HG03558 (cell line): ENCODE results near the gene CDH4.

Experiments
- ATAC-seq: cut with Tn5 transposase; IDR thresholded peaks from one replicate; pipeline ENCODE4 v1.9.1; 2021; ENCODE audit warnings: moderate number of reproducible peaks; ENCODE audit not compliant: unreplicated experiment; ENCODE audit errors: extremely low read depth

The CDH4 gene

DNA sequence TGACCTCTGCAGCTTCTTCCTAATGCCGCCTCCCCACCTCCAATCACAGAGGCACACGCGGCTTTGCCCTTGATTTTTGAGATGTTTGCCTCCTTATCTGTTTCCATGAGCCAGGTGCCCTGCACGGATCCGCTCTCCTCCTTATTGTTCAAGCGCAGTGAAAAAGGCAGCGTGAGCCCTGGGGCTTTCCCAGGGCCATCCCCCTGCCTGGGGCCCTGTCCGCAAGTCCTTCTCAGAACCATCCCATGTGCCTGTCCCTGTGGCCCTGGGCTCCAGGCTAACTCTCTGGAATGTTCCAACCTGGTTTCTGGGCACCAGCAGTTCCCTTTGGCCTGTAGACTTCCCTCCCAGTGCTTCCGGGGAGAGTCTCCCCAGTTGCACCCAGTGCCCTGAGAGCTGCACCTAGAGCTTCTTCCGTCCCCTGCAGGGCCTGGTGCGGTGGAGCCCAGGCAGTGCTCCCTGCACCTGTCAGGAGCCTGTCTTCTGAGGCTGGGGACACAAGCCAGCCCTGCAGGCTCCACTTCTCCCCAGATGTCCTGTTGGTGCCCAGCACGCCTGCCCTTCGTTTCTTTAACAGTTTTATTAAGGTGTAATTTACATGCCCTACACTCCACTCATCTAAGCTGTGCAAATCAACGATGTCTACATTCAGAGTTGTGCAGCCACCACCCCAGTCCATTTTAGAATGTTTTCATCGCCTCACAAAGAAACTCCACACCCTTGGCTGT, 330.3 kb downstream of the CDH4 start:
- no peak for ATAC-seq

GRCh38 chr20:61583356-61583755, 331.3 kb downstream of the CDH4 start:
- no peak for ATAC-seq

DNA sequence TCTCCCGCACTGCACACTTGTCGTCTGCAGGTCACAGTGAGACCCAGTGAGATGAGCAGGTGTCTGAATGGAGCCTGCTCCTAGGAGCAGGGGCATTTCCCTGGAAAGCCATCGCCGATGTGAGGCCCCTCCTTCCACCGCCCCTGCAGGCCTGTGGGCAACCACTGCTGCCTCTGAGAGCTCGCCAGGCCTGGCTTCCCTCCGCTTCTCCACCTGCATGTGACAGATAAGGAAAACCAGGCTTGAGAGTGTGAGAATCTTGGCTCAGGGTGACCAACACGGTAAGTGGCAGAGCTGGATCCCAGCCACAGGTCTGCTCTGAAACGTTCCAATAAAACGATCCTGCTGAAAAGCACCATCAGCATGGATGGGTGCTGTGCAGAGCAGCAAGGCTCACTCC, 332.8 kb downstream of the CDH4 start:
- ATAC-seq: no peak

DNA sequence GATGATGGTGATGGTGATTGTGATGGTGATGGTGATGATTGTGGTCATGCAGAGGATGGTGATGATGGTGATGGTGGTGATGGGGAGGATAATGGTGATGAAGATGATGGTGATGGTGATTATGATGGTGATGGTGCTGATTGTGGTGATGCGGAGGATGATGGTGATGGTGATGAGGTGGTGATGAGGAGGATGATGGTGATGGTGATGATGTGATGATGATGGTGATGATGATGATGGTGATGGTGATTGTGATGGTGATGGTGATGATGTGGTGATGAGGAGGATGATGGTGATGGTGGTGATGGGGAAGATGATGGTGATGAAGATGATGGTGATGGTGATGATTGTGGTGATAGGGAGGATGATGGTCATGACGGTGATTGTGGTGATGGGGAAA, 333.7 kb downstream of the CDH4 start:
- ATAC-seq: no peak

- no peak for ATAC-seq
These were observed 335.0 kb downstream of the CDH4 start for GRCh38 chr20:61587036-61587435.

DNA sequence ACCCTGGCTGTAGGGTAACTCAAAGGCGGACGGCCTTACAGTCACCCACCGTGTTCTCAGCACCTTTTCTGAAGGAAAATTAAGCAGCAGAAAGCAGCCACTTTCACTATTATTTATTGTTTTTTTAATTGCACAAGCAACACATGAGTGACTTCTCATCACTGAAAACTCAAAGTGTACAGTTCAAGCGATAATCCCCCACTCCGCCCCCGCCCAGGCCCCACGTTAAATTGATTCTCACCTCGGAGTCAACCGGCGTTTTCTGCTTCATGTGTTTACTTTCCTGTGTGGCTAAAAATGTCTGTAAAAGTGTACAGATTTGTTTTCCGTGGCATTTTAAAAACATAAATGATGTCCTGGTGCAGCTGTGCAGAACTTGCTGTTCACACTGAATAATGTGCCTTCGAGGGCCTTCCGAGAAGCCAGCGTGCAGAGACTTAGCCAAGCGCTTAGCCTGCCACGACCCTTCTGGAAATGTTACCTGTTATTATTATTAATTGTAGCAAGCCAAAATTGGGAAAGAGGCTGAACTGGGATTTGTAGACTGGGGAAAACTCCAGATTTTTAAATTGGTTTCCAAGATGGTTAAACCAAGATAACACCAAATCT, 335.7 kb downstream of the CDH4 start:
- no peak for ATAC-seq

GRCh38 chr20:61588411-61589385, 336.6 kb downstream of the CDH4 start:
- ATAC-seq: no peak

- no peak for ATAC-seq
These were observed 338.2 kb downstream of the CDH4 start for GRCh38 chr20:61590236-61590635.

DNA sequence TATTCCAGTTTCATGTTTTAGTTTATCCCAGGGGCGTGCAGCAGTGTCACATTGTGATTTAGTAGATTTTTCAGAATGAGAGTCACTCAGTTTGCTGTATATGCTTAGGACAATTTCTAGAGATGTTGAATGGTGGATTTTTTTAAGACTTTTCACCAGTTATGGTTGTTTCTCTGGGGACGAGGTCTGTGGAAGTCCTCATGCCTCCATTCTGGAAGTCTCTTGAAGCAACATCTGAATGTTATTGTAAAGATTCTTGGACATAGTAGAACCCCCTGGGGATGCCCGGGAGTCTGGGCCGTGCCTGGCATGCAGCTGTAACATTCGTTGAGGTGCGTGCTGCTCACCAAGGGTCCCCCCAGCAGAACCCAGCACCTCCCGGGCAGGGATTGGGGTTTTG, 341.5 kb downstream of the CDH4 start:
- no peak for ATAC-seq

DNA sequence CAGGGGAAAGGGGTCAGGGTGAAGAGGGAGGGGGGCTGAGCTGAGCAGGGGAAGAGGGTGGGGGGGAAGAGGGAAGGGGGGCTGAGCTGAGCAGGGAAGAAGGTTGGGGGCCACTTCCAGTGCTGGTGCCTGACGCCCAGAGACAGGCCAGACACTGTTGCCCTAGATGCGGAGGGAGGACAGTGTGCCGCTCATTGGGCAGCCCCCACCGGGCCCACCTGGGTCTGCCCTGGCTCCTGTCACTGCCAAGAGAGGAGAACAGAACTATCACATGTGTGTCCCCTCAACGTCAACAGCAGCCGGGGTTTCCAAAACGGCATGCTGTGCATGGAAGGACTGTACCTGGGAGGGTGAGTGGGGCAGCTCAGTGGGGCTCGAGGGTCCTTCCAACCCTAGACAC, 342.1 kb downstream of the CDH4 start:
- no peak for ATAC-seq

DNA sequence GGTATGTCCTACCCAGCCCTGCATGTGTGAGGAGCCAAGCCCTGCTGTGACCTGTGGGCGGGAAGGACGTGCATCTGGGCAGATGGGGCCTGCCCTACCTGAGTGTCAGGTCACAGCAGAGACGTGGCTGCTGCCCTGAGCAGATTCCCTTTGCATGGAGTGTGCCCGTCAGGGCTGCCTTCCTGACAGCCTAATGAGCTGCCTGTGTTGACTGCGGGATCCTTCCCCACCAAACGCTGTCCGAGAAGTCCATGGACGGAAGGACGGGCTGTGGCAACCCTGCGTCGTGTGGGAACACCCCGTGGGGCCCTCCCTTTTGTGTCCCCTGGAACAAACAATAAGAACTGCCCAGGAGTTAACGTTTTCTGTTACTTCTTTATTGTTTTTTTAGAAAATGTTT, 343.2 kb downstream of the CDH4 start:
- no peak for ATAC-seq

DNA sequence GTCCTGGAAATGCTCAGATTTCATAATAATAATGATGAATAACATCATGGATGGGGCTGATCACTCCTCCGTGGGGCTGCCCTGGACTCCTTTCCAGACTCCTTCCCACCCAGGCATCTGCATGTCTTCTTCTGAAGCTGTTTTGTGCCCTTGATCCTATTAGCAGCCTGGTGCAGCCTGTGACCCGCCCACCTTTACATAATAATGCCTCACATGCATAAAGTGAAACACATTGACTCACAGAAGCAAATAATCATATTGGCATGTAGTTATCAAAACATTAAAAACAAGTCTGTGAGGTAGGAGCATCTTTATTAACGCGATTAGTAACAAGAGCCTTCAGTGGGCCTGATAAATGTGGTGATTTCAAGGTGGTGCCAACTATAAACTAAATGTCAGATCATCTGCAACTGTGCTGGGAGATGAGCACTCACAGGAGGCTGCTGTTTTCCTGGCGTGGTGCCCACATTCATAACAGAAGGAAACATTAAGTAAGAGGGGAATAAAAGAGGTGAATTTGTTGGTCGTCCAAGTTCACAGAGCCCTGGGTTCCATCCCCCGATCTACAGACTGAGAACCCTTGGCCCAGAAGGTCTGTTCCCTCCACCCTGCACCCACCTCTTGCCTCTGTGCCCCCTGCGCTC, 344.7 kb downstream of the CDH4 start:
- ATAC-seq: no peak

DNA sequence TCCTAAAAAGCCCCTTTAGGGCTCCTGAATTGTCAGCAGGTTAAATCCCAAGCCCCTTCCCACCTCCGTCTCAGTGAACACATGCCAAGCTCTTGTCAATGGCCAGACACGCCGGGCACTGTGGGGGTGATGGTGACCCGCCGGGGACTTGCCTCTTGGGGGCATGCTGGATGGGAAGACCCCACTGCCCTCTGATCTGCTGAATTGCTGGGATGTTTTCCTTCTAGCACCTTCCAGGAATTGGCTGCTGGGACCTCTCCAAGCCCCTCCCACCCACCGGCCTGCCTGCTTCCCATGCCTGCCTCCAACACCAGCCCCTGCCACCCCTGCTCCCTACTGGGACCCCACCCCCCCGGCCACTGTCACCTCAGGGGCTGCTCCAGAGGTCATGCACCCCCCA, 345.9 kb downstream of the CDH4 start:
- no peak for ATAC-seq

- no peak for ATAC-seq
These were observed 346.5 kb downstream of the CDH4 start for GRCh38 chr20:61598586-61598985.

- ATAC-seq: no peak
These were observed 347.0 kb downstream of the CDH4 start for GRCh38 chr20:61599061-61599531.

DNA sequence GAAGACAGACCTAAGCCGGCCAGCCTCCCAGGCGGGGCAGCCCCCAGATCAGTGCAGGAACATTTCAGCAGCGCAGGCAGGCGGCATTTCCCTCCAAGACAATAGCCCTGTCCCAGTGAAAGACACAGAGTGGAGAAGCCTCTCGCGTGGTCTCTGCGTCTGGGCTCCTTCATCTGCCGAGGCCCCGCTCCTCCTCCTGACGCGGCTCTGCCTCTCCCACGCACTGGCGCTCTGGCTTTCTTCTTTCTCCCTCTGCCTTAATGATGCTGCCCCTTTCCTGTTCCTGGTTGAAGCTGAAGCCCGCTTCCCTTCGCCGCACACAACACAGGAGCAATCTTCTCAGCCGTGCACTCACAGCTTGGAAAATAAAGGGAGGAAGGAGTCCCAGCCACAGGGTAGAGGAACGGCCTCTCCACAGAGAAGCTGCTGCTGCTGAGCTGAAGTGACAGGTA, 347.5 kb downstream of the CDH4 start:
- no peak for ATAC-seq

- no peak for ATAC-seq
These were observed 348.0 kb downstream of the CDH4 start for GRCh38 chr20:61600016-61600415.

GRCh38 chr20:61601361-61601760, 349.3 kb downstream of the CDH4 start:
- ATAC-seq: no peak

GRCh38 chr20:61601853-61602252, 349.8 kb downstream of the CDH4 start:
- no peak for ATAC-seq

DNA sequence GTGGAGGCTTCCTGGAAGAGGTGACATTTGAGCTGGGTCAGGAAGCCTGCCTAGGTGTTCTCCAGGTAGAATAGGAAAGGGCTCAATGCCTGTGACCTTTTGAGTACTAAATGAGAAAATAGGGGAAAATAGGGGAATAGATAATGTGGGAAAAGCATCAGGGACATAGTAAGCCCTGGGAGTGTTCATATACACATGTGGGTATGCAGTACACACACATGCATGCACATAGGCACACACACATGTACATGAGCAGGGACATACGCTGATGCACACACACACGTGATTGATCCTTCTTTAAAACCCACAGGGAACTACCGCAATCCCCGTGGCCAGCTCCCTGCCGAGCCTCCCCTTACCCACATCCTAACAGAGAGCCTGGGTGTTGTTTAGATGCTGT, 351.7 kb downstream of the CDH4 start:
- ATAC-seq: no peak
